ENCODE results near the gene GLMP. TPM values are rescaled to one million over a fixed set of nuclear protein-coding genes. Genes with fewer than 3 reads are reported as not detected.
A peak's percentile ranks its signal among the peaks of the same experiment; 100 is the strongest.

GLMP gene
- polyA plus RNA-seq, 4 donors = 30.7 to 263 (median 63.9) TPM

DNA sequence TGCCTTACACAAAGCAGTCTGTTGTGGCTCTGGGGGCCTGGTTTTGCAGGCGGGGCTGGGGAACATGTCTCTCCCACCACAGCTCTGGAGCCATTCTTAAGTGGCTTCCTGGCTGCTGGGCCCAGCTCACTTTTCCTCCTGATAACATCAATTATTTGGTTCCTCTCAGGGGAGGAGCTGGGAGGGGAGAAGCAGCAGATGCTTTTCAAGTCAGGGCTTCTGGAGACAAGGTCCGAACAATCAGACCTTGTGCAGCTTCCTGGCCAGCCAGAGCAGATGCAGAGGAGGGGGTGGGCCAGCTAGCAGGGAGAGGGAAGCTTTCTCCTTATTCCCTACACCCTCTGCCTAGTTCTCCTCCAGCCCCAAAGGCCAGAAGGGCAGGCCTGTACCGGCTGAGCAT lies 44.0 kb downstream of the GLMP start:
- 39 to 63% (median 43%) methylated on average over 2 to 3 of the region's 3 CpGs for WGBS, 3 donors

DNA sequence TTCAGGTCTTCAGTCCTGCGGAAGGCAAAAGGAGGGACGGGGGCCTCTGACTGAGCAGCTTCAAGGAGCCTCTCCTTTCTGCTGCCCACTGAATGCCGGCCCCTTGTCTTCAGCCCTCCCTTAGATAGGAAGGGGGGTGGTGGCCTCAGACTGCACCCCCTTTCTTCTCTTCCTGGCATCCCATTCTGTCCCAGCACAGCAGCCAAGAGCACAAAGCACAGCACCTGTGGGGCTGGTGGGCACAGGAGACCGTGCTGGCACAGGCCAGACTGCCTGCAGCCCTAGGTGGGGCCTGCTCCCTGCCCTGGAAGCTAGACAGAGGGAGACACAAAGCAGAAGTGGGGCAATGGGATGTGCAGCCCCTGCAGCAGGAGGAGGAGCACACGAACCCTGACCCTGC lies 45.9 kb downstream of the GLMP start:
- FAIRE-seq (no peak), DNase-seq (no peak)
- Histone ChIP-seq H3K36me3 (ENCODE audit: control insufficient read depth in 3 of 3, insufficient read depth in 2 of 3, low read depth in 1 of 3, low read length in 3 of 3) (peaks cover 24 to 67% (median 27%) of the 10 kb centered on the region in 3 donors), H3K4me3 (ENCODE audit: low read depth in 1 of 3, low read length in 3 of 3) (no peak overlapping the region), H3K27ac (ENCODE audit: low read depth in 1 of 3, low read length in 2 of 3) (no peak overlapping the region), H3K4me1 (ENCODE audit: control insufficient read depth in 3 of 3, insufficient read depth in 2 of 3, low read depth in 1 of 3, low read length in 2 of 3) (peaks cover 0 to 7% (median 0%) of the 10 kb centered on the region in 3 donors), H3K27me3 (ENCODE audit: control insufficient read depth in 3 of 3, insufficient read depth in 3 of 3, low read length in 3 of 3) (peaks cover 0 to 18% (median 6%) of the 10 kb centered on the region in 3 donors), H3K9me3 (ENCODE audit: control insufficient read depth in 2 of 2, insufficient read depth in 1 of 2, low read depth in 1 of 2, low read length in 1 of 2) (no peaks in the 10 kb centered on the region)
- WGBS, 3 donors = 86 to 94% (median 90%) methylated on average over 4 to 5 of the region's 5 CpGs

More for the DNA sequence above, 44.0 kb downstream of the GLMP start:
- FAIRE-seq = no peak
- no peak overlapping the region for H3K4me3 ChIP-seq (ENCODE audit: low read depth in 1 of 3, low read length in 3 of 3)
- H3K9me3 ChIP-seq (ENCODE audit: control insufficient read depth in 2 of 2, insufficient read depth in 1 of 2, low read depth in 1 of 2, low read length in 1 of 2) = no peaks in the 10 kb centered on the region
- H3K4me1 ChIP-seq (ENCODE audit: control insufficient read depth in 3 of 3, insufficient read depth in 2 of 3, low read depth in 1 of 3, low read length in 2 of 3) = no peaks in the 10 kb centered on the region
- H3K27ac ChIP-seq (ENCODE audit: low read depth in 1 of 3, low read length in 2 of 3) = no peak overlapping the region
- DNase-seq = no peak
- H3K36me3 ChIP-seq (ENCODE audit: control insufficient read depth in 3 of 3, insufficient read depth in 2 of 3, low read depth in 1 of 3, low read length in 3 of 3) = peaks cover 27 to 85% (median 29%) of the 10 kb centered on the region in 3 donors
- peaks cover 0 to under 1% (median 0%) of the 10 kb centered on the region in 3 donors for H3K27me3 ChIP-seq (ENCODE audit: control insufficient read depth in 3 of 3, insufficient read depth in 3 of 3, low read length in 3 of 3)

DNA sequence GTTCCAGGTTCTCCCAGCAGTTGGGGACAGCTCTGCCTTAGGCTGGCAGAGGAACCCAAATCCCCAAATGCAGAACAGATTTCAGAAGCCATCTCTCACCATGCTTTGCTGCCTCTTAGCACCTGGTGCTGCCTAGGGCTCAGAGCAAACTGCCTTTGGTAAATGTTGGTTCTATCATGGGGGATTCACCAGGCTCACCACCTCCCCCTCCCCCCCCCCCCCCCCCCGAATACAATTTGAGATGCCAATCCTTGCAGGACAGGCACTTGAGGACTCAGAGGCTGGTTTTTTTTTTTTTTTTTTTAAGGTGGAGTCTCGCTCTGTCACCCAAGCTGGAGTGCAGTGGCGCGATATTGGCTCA lies 47.2 kb downstream of the GLMP start:
- H3K9me3 ChIP-seq (ENCODE audit: control insufficient read depth in 2 of 2, insufficient read depth in 1 of 2, low read depth in 1 of 2, low read length in 1 of 2) = no peaks in the 10 kb centered on the region
- FAIRE-seq = no peak
- H3K27ac ChIP-seq (ENCODE audit: low read depth in 1 of 3, low read length in 2 of 3) = no peak overlapping the region
- no peak for DNase-seq
- H3K4me3 ChIP-seq (ENCODE audit: low read depth in 1 of 3, low read length in 3 of 3) = no peak overlapping the region
- peaks cover 24 to 64% (median 25%) of the 10 kb centered on the region in 3 donors for H3K36me3 ChIP-seq (ENCODE audit: control insufficient read depth in 3 of 3, insufficient read depth in 2 of 3, low read depth in 1 of 3, low read length in 3 of 3)
- WGBS, 3 donors = 0 to 77% (median 70%) methylated on average over 1 to 4 of the region's 4 CpGs
- H3K4me1 ChIP-seq (ENCODE audit: control insufficient read depth in 3 of 3, insufficient read depth in 2 of 3, low read depth in 1 of 3, low read length in 2 of 3) = peaks cover 0 to 7% (median 0%) of the 10 kb centered on the region in 3 donors
- peaks cover 0 to 18% (median 6%) of the 10 kb centered on the region in 3 donors for H3K27me3 ChIP-seq (ENCODE audit: control insufficient read depth in 3 of 3, insufficient read depth in 3 of 3, low read length in 3 of 3)

DNA sequence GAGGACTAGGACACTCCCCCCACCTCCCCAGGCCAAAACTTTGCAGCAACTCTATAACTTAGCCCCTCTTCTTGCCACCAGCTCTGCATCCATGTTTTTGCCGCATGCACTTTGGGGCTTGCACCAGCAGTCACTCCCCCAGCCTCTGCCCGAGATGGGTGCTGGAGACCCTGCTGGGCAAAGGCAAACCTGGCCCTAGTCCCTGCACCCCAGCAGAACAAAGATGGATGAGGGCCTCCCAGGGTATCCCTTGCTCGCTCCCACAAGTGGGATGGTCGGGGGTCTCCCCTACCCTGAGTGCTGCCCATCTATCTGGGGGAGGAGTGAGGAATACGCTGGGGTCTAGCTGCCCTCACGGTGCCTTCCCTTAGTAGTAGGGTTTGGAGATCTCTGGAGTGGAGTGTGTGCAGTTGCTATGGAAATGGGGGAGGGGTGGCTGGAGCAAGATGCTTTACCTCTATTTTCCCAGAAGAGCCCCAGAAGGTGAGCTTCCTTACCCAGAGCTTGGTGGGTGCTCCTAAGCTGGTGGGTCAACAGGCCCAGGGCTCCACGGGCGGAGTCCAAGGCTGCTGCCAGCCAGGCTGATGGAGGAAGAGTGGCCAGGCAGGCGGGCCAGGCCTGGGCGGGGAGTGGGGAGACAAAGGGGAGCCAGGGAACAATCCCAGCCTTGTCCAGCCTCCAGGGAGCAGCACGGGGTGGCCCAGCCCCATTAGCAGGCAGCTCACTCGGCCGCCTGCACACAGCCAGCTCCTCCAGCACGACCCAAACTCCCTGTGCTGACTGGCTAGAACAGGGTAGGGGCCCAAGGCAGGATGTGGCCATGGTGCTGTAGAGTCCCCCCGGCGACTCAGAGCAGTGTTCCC lies 47.8 kb downstream of the GLMP start, which contains the start of gene PAQR6:
Gene PAQR6, minus strand, starts transcription at position 597 of the 863 bp plus-strand sequence. CDS start 1,325 bp downstream, outside the sequence.
- FAIRE-seq = no peak
- peaks cover 0 to 7% (median 0%) of the 10 kb centered on the region in 3 donors for H3K4me1 ChIP-seq (ENCODE audit: control insufficient read depth in 3 of 3, insufficient read depth in 2 of 3, low read depth in 1 of 3, low read length in 2 of 3)
- no peaks in the 10 kb centered on the region for H3K9me3 ChIP-seq (ENCODE audit: control insufficient read depth in 2 of 2, insufficient read depth in 1 of 2, low read depth in 1 of 2, low read length in 1 of 2)
- no peak within 1 kb of the TSS for H3K4me3 ChIP-seq (ENCODE audit: low read depth in 1 of 3, low read length in 3 of 3)
- peaks cover 21 to 63% (median 24%) of the 10 kb centered on the region in 3 donors for H3K36me3 ChIP-seq (ENCODE audit: control insufficient read depth in 3 of 3, insufficient read depth in 2 of 3, low read depth in 1 of 3, low read length in 3 of 3)
- WGBS, 3 donors = 24 to 49% (median 31%) methylated on average over 16 of the region's 16 CpGs
- DNase-seq = peak; percentile 28 to 34
- peaks cover 0 to 18% (median 6%) of the 10 kb centered on the region in 3 donors for H3K27me3 ChIP-seq (ENCODE audit: control insufficient read depth in 3 of 3, insufficient read depth in 3 of 3, low read length in 3 of 3)
- H3K27ac ChIP-seq (ENCODE audit: low read depth in 1 of 3, low read length in 2 of 3) = peak within 1 kb of the TSS in 1 of 3 donors; percentile 28

DNA sequence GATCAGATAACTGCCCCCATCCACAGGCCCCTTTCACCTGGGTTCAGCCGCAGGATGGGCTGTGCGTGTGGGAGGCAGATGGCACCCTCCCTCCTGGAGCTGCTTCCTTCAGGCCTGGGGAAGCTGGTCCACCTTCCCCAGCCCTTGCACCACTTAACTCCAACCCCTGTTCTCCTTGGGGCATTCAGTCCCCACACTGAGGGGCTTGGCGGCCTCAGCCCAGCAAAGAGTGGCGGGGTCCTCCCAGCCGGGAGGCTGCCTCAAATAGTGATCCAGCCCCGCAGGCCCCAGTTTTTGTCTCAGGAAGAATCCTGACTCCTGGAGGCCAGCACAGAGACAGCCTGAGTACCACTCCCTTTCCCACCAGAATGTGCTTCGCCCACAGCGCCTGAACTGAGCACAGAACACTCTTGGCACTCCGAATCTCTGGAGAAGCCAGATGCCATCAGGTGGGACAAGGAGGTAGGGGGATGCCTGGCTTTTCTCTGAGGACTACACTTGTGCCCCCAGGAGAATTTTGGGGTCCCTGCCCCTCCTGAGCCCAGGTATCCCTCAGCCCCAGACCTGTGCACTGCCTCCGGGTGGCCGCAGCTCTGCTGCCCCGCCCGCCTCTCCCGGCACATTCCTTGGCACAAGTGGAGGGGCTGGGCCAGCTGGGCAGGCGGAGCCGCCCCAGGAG lies 48.6 kb downstream of the GLMP start:
- Histone ChIP-seq H3K4me3 (ENCODE audit: low read depth in 1 of 3, low read length in 3 of 3) (no peak overlapping the region), H3K9me3 (ENCODE audit: control insufficient read depth in 2 of 2, insufficient read depth in 1 of 2, low read depth in 1 of 2, low read length in 1 of 2) (no peaks in the 10 kb centered on the region), H3K27ac (ENCODE audit: low read depth in 1 of 3, low read length in 2 of 3) (no peak overlapping the region), H3K27me3 (ENCODE audit: control insufficient read depth in 3 of 3, insufficient read depth in 3 of 3, low read length in 3 of 3) (peaks cover 0 to 18% (median 6%) of the 10 kb centered on the region in 3 donors), H3K36me3 (ENCODE audit: control insufficient read depth in 3 of 3, insufficient read depth in 2 of 3, low read depth in 1 of 3, low read length in 3 of 3) (peaks cover 15 to 64% (median 17%) of the 10 kb centered on the region in 3 donors), H3K4me1 (ENCODE audit: control insufficient read depth in 3 of 3, insufficient read depth in 2 of 3, low read depth in 1 of 3, low read length in 2 of 3) (peaks cover 0 to 7% (median 0%) of the 10 kb centered on the region in 3 donors)
- FAIRE-seq = no peak
- WGBS, 3 donors = 21 to 53% (median 37%) methylated on average over 14 to 16 of the region's 16 CpGs
- DNase-seq = peak in 1 of 2 donors; percentile 25

DNA sequence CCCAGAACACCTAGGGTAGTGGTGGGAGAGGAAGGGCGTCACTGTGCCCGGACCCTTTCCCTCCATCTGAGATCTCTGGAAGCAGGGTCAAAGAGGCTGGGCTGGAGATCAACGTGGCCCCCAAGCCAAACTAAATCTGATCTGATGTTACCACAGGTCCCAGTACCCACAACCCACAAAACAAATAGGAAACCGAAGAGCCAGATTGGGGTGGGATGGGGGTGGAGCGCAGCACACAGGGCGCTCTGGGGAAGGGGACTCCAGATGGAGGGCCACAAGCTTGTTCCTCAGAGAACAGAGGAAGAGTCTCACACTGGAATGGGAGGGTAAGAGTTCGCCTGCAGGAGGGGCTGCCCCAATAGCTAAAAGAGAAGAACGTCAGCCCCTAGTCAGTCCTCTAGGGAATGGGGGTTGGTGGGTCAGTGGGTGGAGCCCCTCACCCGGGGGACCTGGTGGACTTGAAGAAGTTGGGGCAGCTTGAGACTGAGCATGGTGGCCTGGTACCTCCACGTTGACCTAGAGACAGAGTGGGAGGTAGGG lies 49.2 kb downstream of the GLMP start:
- no peak for FAIRE-seq
- no peak overlapping the region for H3K4me3 ChIP-seq (ENCODE audit: low read depth in 1 of 3, low read length in 3 of 3)

DNA sequence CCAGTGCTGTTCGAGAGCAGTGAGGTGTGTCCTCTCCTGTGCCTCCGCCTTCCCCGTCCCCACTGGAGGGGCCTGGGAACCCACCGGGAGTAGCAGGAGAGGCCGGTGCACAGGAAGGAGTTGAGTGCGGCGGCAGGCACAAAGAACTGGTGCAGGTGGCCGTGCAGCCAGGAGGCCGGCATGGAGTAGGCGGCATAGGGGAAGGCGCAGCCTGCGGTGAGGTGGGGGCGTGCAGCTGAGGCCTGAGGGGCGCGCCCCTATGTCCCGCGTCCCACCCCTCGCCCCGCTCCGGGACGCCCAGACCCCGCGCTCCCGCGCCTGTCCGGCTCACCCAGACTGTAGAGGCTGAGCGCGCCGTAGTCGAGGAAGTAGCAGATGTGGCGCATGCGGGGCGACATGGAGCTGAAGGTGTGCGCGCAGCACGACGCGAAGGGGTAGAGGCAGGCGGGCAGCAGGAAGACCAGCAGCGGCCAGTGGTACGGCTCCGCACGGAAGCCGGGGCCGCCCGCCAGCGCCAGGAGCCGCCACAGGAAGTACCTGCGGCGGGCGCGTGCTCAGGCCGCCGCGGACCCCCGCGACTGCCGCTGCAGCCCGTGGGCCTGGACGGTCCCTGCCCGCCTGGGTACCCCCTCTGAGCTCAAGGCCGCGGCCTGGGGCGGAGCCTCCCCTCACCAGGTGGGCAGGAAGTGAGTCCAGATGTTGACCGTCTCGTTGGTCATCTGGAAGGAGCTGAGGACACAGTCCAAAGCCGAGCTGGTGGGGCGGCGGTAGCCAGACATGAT lies 49.8 kb downstream of the GLMP start:
- H3K27ac ChIP-seq (ENCODE audit: low read depth in 1 of 3, low read length in 2 of 3) = peak overlapping the region in 2 of 3 donors; percentile 23 to 24
- H3K36me3 ChIP-seq (ENCODE audit: control insufficient read depth in 3 of 3, insufficient read depth in 2 of 3, low read depth in 1 of 3, low read length in 3 of 3) = peaks cover 4 to 64% (median 7%) of the 10 kb centered on the region in 3 donors
- peaks cover 0 to 18% (median 6%) of the 10 kb centered on the region in 3 donors for H3K27me3 ChIP-seq (ENCODE audit: control insufficient read depth in 3 of 3, insufficient read depth in 3 of 3, low read length in 3 of 3)
- peak overlapping the region in 2 of 3 donors; percentile 24 to 39 for H3K4me3 ChIP-seq (ENCODE audit: low read depth in 1 of 3, low read length in 3 of 3)
- peaks cover 0 to 7% (median 0%) of the 10 kb centered on the region in 3 donors for H3K4me1 ChIP-seq (ENCODE audit: control insufficient read depth in 3 of 3, insufficient read depth in 2 of 3, low read depth in 1 of 3, low read length in 2 of 3)
- WGBS, 3 donors = 2 to 4% (median 2%) methylated on average over 59 to 69 of the region's 69 CpGs
- H3K9me3 ChIP-seq (ENCODE audit: control insufficient read depth in 2 of 2, insufficient read depth in 1 of 2, low read depth in 1 of 2, low read length in 1 of 2) = no peaks in the 10 kb centered on the region
- FAIRE-seq (no peak), DNase-seq (peak; percentile 38 to 69)

More for the DNA sequence above, 49.2 kb downstream of the GLMP start:
- DNase-seq = no peak
- Histone ChIP-seq H3K9me3 (ENCODE audit: control insufficient read depth in 2 of 2, insufficient read depth in 1 of 2, low read depth in 1 of 2, low read length in 1 of 2) (no peaks in the 10 kb centered on the region), H3K36me3 (ENCODE audit: control insufficient read depth in 3 of 3, insufficient read depth in 2 of 3, low read depth in 1 of 3, low read length in 3 of 3) (peaks cover 10 to 64% (median 14%) of the 10 kb centered on the region in 3 donors), H3K27me3 (ENCODE audit: control insufficient read depth in 3 of 3, insufficient read depth in 3 of 3, low read length in 3 of 3) (peaks cover 0 to 18% (median 6%) of the 10 kb centered on the region in 3 donors), H3K4me1 (ENCODE audit: control insufficient read depth in 3 of 3, insufficient read depth in 2 of 3, low read depth in 1 of 3, low read length in 2 of 3) (peaks cover 0 to 7% (median 0%) of the 10 kb centered on the region in 3 donors), H3K27ac (ENCODE audit: low read depth in 1 of 3, low read length in 2 of 3) (no peak overlapping the region)
- 36 to 50% (median 38%) methylated on average over 10 of the region's 10 CpGs for WGBS, 3 donors

All from small intestine (tissue), 7 donors.